GM23338 (cell line): ENCODE data around the gene TRIM71. TPM values are rescaled to one million over a fixed set of nuclear protein-coding genes. Genes with fewer than 3 reads are reported as not detected.

ENCODE experiments used
- ATAC-seq: fragments of 200-7000 bp; cut with Tn5 transposase; 3 replicates; pipeline ENCODE4 v1.9.1; 2020
- DNase-seq: peaks from one replicate; pipeline ENCODE4 v3.0.0-alpha.2; 2015; ENCODE audit warnings: low spot score
- H2AFZ ChIP-seq: fragments of 200-600 bp; sonication (generic); 2 replicates; pipeline ENCODE4 v1.8.0; 2016; ENCODE audit warnings: antibody characterized with exemption, mild to moderate bottlenecking, moderate library complexity
- H3F3A ChIP-seq: fragments of 200-600 bp; sonication (generic); replicated peaks from 2 replicates; pipeline ENCODE4 v1.8.0; 2017; ENCODE audit warnings: antibody characterized with exemption, mixed run types, low read depth
- H3K27ac ChIP-seq: fragments of 200-600 bp; sonication (generic); 2 replicates; pipeline ENCODE4 v1.6.1; 2016; ENCODE audit warnings: low read depth
- H3K27me3 ChIP-seq: fragments of 200-600 bp; sonication (generic); 2 replicates; pipeline ENCODE4 v1.8.0; 2016; ENCODE audit warnings: mild to moderate bottlenecking, mixed run types, moderate library complexity; ENCODE audit not compliant: insufficient read depth
- H3K36me3 ChIP-seq: fragments of 200-600 bp; sonication (generic); 2 replicates; pipeline ENCODE4 v1.8.0; 2016; ENCODE audit warnings: mild to moderate bottlenecking; ENCODE audit not compliant: insufficient read depth
- H3K4me1 ChIP-seq: fragments of 200-600 bp; sonication (generic); 2 replicates; pipeline ENCODE4 v1.8.0; 2016; ENCODE audit warnings: mild to moderate bottlenecking, moderate library complexity; ENCODE audit not compliant: insufficient read depth
- H3K4me2 ChIP-seq: fragments of 200-600 bp; sonication (generic); 2 replicates; pipeline ENCODE4 v1.7.1; 2017; ENCODE audit warnings: mixed run types
- H3K4me3 ChIP-seq: fragments of 200-600 bp; sonication (generic); 2 replicates; pipeline ENCODE4 v1.6.1; 2016; ENCODE audit warnings: mixed run types
- H3K79me2 ChIP-seq: fragments of 200-600 bp; sonication (generic); replicated peaks from 2 replicates; pipeline ENCODE4 v1.8.0; 2017; ENCODE audit warnings: mild to moderate bottlenecking; ENCODE audit not compliant: insufficient read depth
- H3K9me2 ChIP-seq: fragments of 200-600 bp; sonication (generic); 2 replicates; pipeline ENCODE4 v1.8.0; 2017; ENCODE audit not compliant: insufficient read depth
- H4K20me1 ChIP-seq: fragments of 200-600 bp; sonication (generic); replicated peaks from 2 replicates; pipeline ENCODE4 v1.8.0; 2017; ENCODE audit warnings: mild to moderate bottlenecking; ENCODE audit not compliant: insufficient read depth
- H3K27ac Mint-ChIP-seq: 2 replicates; pipeline ENCODE4 v1.8.0; 2020; ENCODE audit warnings: inconsistent platforms, mild to moderate bottlenecking, moderate library complexity, mixed read lengths
- H3K27me3 Mint-ChIP-seq: 3 replicates; pipeline ENCODE4 v1.8.0; 2022; ENCODE audit warnings: low read depth, mild to moderate bottlenecking, moderate library complexity, mixed read lengths, inconsistent platforms; ENCODE audit not compliant: insufficient read depth, poor library complexity
- H3K36me3 Mint-ChIP-seq: 3 replicates; pipeline ENCODE4 v1.8.0; 2021; ENCODE audit warnings: low read depth, mild to moderate bottlenecking, inconsistent platforms, moderate library complexity, mixed read lengths
- H3K4me1 Mint-ChIP-seq: 3 replicates; pipeline ENCODE4 v1.8.0; 2020; ENCODE audit warnings: mild to moderate bottlenecking, inconsistent platforms, mixed read lengths
- H3K4me3 Mint-ChIP-seq: 3 replicates; pipeline ENCODE4 v1.8.0; 2021; ENCODE audit warnings: moderate library complexity, mild to moderate bottlenecking, inconsistent platforms, mixed read lengths
- H3K9me3 Mint-ChIP-seq: 3 replicates; pipeline ENCODE4 v1.8.0; 2020; ENCODE audit warnings: moderate library complexity, mild to moderate bottlenecking, inconsistent platforms, mixed read lengths
- CREB1 ChIP-seq: fragments of 250-450 bp; sonication (Bioruptor Pico); IDR thresholded peaks from 2 replicates; pipeline ENCODE4 v1.5.0; 2020; ENCODE audit warnings: low read depth, mild to moderate bottlenecking, moderate library complexity
- EZH2phosphoT487 ChIP-seq: fragments of 200-600 bp; sonication (generic); IDR thresholded peaks from one replicate; pipeline ENCODE4 v1.8.1; 2018; ENCODE audit warnings: antibody characterized with exemption; ENCODE audit not compliant: unreplicated experiment
- JUNB ChIP-seq: IDR thresholded peaks from one replicate; pipeline ENCODE4 v1.6.1; 2016; ENCODE audit warnings: antibody characterized with exemption; ENCODE audit not compliant: unreplicated experiment
- NANOG ChIP-seq: IDR thresholded peaks from 2 replicates; pipeline ENCODE4 v1.6.1; 2016; ENCODE audit warnings: antibody characterized with exemption, borderline replicate concordance
- POLR2AphosphoS5 ChIP-seq: IDR thresholded peaks from 2 replicates; pipeline ENCODE4 v1.6.1; 2016; ENCODE audit warnings: antibody characterized with exemption, low read depth
- ZNF114 ChIP-seq: fragments of 250-450 bp; sonication (Bioruptor Pico); IDR thresholded peaks from 2 replicates; pipeline ENCODE4 v1.5.0; 2020; ENCODE audit warnings: mild to moderate bottlenecking, moderate library complexity
- ZNF331 ChIP-seq: fragments of 250-450 bp; sonication (Bioruptor Pico); IDR thresholded peaks from 2 replicates; pipeline ENCODE4 v1.5.0; 2020; ENCODE audit warnings: low read depth, mild to moderate bottlenecking, moderate library complexity
- polyA plus RNA-seq: library from polyadenylated mRNA; unstranded; fragments of >200 nt; fragmentation: Nextera tagmentation; extraction: Ambion mirVana; gene quantifications from 2 replicates; pipeline ENCODE4 v1.2.1, GENCODE V29; 2016
- total RNA-seq: library from RNA; depleted of rRNA; stranded (reverse); fragments of >200 nt; shearing (Covaris generic); gene quantifications from 2 replicates; pipeline ENCODE4 v1.2.3, GENCODE V29; 2014
- TF ChIP-seq, protein P1 (sequence below): fragments of 250-450 bp; sonication (Bioruptor Pico); IDR thresholded peaks from 2 replicates; pipeline ENCODE4 v1.5.0; 2020; ENCODE audit warnings: mild to moderate bottlenecking, moderate library complexity

TRIM71 gene
- total and polyA plus RNA-seq, 2 experiments from 2014 or later = 71.5 to 346 TPM

DNA sequence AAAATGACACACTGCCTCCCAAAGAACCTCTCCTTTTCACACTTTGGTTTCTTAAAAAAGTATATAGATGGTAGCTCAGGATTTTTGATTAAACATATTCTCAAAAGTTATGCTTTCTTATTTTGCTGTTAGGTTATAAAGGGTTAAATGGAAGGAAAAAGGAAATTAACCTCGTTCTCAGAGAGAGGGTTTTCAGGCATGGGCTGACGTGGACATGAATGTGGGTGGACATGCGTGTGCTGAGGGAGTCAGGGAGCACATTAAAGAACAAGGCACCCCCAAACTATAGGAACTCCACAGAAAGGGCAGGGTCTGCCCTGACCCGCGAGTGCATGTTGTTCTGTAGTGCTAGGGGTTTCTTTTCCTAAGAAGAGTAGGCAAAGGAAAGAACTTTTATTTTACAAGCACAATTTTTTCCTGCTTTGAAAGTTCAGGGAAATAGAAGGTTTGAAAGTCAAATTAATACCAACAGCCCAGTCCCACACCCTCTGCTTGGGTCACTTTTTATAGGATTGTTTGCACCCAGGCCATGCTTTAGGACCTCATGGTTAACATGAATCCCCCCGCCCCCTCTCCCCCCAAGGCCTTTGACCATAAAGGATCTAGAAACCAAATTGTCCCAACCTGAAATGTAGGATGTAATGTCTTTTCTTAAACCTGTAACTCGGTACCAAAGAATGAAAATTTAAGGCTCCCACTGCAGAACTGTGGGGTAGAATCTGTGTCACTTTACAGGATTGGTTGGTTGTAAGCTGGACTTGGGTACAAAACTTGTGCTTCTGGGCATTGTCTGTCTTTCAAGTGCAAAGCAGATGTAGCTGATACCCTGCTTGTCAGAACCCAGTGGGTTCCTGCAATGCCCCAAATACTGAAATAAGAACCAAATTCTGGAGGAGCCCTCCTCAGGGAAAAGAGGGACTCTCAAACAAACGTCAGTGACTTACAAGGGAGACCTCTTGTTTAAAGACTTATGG lies 75.1 kb downstream of the TRIM71 start (continued):
- TF ChIP-seq, protein P1, sequence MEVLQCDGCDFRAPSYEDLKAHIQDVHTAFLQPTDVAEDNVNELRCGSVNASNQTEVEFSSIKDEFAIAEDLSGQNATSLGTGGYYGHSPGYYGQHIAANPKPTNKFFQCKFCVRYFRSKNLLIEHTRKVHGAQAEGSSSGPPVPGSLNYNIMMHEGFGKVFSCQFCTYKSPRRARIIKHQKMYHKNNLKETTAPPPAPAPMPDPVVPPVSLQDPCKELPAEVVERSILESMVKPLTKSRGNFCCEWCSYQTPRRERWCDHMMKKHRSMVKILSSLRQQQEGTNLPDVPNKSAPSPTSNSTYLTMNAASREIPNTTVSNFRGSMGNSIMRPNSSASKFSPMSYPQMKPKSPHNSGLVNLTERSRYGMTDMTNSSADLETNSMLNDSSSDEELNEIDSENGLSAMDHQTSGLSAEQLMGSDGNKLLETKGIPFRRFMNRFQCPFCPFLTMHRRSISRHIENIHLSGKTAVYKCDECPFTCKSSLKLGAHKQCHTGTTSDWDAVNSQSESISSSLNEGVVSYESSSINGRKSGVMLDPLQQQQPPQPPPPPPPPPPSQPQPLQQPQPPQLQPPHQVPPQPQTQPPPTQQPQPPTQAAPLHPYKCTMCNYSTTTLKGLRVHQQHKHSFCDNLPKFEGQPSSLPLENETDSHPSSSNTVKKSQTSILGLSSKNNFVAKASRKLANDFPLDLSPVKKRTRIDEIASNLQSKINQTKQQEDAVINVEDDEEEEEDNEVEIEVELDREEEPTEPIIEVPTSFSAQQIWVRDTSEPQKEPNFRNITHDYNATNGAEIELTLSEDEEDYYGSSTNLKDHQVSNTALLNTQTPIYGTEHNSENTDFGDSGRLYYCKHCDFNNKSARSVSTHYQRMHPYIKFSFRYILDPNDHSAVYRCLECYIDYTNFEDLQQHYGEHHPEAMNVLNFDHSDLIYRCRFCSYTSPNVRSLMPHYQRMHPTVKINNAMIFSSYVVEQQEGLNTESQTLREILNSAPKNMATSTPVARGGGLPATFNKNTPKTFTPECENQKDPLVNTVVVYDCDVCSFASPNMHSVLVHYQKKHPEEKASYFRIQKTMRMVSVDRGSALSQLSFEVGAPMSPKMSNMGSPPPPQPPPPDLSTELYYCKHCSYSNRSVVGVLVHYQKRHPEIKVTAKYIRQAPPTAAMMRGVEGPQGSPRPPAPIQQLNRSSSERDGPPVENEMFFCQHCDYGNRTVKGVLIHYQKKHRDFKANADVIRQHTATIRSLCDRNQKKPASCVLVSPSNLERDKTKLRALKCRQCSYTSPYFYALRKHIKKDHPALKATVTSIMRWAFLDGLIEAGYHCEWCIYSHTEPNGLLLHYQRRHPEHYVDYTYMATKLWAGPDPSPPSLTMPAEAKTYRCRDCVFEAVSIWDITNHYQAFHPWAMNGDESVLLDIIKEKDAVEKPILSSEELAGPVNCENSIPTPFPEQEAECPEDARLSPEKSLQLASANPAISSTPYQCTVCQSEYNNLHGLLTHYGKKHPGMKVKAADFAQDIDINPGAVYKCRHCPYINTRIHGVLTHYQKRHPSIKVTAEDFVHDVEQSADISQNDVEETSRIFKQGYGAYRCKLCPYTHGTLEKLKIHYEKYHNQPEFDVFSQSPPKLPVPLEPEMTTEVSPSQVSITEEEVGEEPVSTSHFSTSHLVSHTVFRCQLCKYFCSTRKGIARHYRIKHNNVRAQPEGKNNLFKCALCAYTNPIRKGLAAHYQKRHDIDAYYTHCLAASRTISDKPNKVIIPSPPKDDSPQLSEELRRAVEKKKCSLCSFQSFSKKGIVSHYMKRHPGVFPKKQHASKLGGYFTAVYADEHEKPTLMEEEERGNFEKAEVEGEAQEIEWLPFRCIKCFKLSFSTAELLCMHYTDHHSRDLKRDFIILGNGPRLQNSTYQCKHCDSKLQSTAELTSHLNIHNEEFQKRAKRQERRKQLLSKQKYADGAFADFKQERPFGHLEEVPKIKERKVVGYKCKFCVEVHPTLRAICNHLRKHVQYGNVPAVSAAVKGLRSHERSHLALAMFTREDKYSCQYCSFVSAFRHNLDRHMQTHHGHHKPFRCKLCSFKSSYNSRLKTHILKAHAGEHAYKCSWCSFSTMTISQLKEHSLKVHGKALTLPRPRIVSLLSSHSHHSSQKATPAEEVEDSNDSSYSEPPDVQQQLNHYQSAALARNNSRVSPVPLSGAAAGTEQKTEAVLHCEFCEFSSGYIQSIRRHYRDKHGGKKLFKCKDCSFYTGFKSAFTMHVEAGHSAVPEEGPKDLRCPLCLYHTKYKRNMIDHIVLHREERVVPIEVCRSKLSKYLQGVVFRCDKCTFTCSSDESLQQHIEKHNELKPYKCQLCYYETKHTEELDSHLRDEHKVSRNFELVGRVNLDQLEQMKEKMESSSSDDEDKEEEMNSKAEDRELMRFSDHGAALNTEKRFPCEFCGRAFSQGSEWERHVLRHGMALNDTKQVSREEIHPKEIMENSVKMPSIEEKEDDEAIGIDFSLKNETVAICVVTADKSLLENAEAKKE (CRISPR knock-in tag) = no peak
- no peak for TF ChIP-seq ZNF114

DNA sequence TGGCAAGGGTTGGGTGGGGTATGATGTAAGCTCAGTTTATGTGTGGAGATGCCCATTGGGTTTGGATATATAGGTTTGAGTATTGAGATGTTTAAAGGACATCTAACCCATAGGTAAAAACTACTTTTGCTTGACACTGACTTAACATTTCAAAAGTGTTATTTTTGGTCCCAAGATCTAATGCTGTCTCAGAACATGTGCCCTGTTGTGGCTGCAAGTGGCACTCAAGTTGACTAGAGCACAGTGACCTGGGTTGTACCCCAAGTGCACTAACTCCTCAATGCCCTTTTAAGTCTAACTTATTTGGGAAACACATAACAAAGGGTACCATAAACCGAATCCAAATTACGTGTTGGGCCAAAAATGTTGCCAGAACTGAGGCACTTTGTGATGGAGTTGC lies 77.2 kb downstream of the TRIM71 start:
- Mint-ChIP-seq H3K27ac (no peak overlapping the region), H3K27me3 (peaks cover 52% of the 10 kb centered on the region), H3K4me3 (no peak overlapping the region; the same call in 2 of the 3 replicates), H3K4me1 (peaks cover 80% of the 10 kb centered on the region), H3K9me3 (peaks cover 4% of the 10 kb centered on the region; the same call in 2 of the 3 replicates), H3K36me3 (peaks cover 96% of the 10 kb centered on the region)
- no peaks in the 10 kb centered on the region for H3K27me3 ChIP-seq
- DNase-seq = no peak
- H3K9me2 ChIP-seq = no peaks in the 10 kb centered on the region
- H4K20me1 ChIP-seq = peaks cover 87% of the 10 kb centered on the region
- no peak overlapping the region for H3K4me3 ChIP-seq
- peaks cover 74% of the 10 kb centered on the region for H3F3A ChIP-seq
- ATAC-seq = no peak
- no peak overlapping the region for H2AFZ ChIP-seq
- H3K4me2 ChIP-seq = no peak overlapping the region
- H3K27ac ChIP-seq = no peak overlapping the region; the same call in 1 of the 2 replicates
- H3K4me1 ChIP-seq = peaks cover 49% of the 10 kb centered on the region
- H3K36me3 ChIP-seq = peaks cover 52% of the 10 kb centered on the region
- H3K79me2 ChIP-seq = peaks cover 82% of the 10 kb centered on the region
- TF ChIP-seq, protein P1 (CRISPR knock-in tag) = no peak
- TF ChIP-seq JUNB = no peak
- TF ChIP-seq NANOG = no peak
- no peak for TF ChIP-seq CREB1 (CRISPR knock-in tag)
- no peak for TF ChIP-seq POLR2AphosphoS5
- TF ChIP-seq EZH2phosphoT487 = no peak
- no peak for TF ChIP-seq ZNF331 (CRISPR knock-in tag)
